Osteoblast (primary cell): ENCODE results near the gene LHPP. TPM values are rescaled to one million over a fixed set of nuclear protein-coding genes. Genes with fewer than 3 reads are reported as not detected.

Experiments used
- DNase-seq: peaks from one replicate; pipeline ENCODE4 v3.0.0; 2011; ENCODE audit warnings: low spot score, mixed read lengths; ENCODE audit not compliant: insufficient read length; ENCODE audit errors: missing footprints
- H2AFZ ChIP-seq: 2 replicates; pipeline ENCODE4 v1.6.0; 2011; ENCODE audit warnings: mild to moderate bottlenecking, low read length
- H3K27ac ChIP-seq: 2 replicates; pipeline ENCODE4 v1.5.1; 2011; ENCODE audit warnings: mild to moderate bottlenecking, low read depth, low read length, moderate library complexity
- H3K27me3 ChIP-seq: 2 replicates; pipeline ENCODE4 v1.6.0; 2012; ENCODE audit warnings: mild to moderate bottlenecking, control low read depth, inconsistent platforms, low read length, moderate library complexity; ENCODE audit not compliant: insufficient read depth
- H3K36me3 ChIP-seq: 2 replicates; pipeline ENCODE4 v1.5.1; 2011; ENCODE audit warnings: mild to moderate bottlenecking, low read length, control low read depth, moderate library complexity; ENCODE audit not compliant: insufficient read depth
- H3K4me1 ChIP-seq: 2 replicates; pipeline ENCODE4 v1.5.1; 2011; ENCODE audit warnings: mild to moderate bottlenecking, low read length, control low read depth, moderate library complexity; ENCODE audit not compliant: insufficient read depth
- H3K4me2 ChIP-seq: 2 replicates; pipeline ENCODE4 v1.6.0; 2011; ENCODE audit warnings: mild to moderate bottlenecking, low read length; ENCODE audit not compliant: insufficient read depth
- H3K4me3 ChIP-seq: fragments of 200-600 bp; sonication (generic); 3 replicates; pipeline ENCODE4 v1.5.1; 2012; ENCODE audit warnings: mild to moderate bottlenecking, low read length, inconsistent platforms; ENCODE audit not compliant: insufficient read depth
- H3K79me2 ChIP-seq: 2 replicates; pipeline ENCODE4 v1.6.0; 2012; ENCODE audit warnings: mild to moderate bottlenecking, low read length, control low read depth, inconsistent platforms; ENCODE audit not compliant: insufficient read depth
- H3K9me3 ChIP-seq: 2 replicates; pipeline ENCODE4 v1.5.1; 2011; ENCODE audit warnings: low read depth, low read length, control low read depth
- H4K20me1 ChIP-seq: 2 replicates; pipeline ENCODE4 v1.6.0; 2012; ENCODE audit warnings: mild to moderate bottlenecking, low read length, control low read depth; ENCODE audit not compliant: insufficient read depth
- CTCF ChIP-seq: IDR thresholded peaks from 2 replicates; pipeline ENCODE4 v1.5.1; 2011; ENCODE audit warnings: mild to moderate bottlenecking, low read depth, low read length, moderate library complexity; ENCODE audit errors: extremely low read depth
- total RNA-seq: library from RNA; depleted of rRNA; stranded (reverse); fragments of >200 nt; gene quantifications from 2 replicates; pipeline ENCODE4 v1.2.3, GENCODE V29; 2012

LHPP gene
- total RNA-seq, 1 donor = 17.7 TPM

- Histone ChIP-seq H3K4me1 (peaks cover 4% of the 10 kb centered on the region), H3K79me2 (no peaks in the 10 kb centered on the region), H3K4me3 (no peak overlapping the region), H3K27me3 (no peaks in the 10 kb centered on the region), H2AFZ (no peak overlapping the region), H3K4me2 (no peak overlapping the region), H3K27ac (no peak overlapping the region), H3K36me3 (no peaks in the 10 kb centered on the region), H3K9me3 (no peaks in the 10 kb centered on the region), H4K20me1 (no peaks in the 10 kb centered on the region)
- no peak for TF ChIP-seq CTCF
- DNase-seq = no peak
Observed at GRCh38 chr10:124618470-124619073, 156.9 kb downstream of the LHPP start.

GRCh38 chr10:124619195-124619594 is 157.6 kb downstream of the LHPP start:
- no peak overlapping the region for H3K4me3 ChIP-seq
- H3K9me3 ChIP-seq = no peaks in the 10 kb centered on the region
- TF ChIP-seq CTCF = no peak
- no peak overlapping the region for H2AFZ ChIP-seq
- H4K20me1 ChIP-seq = peaks cover 2% of the 10 kb centered on the region
- H3K79me2 ChIP-seq = no peaks in the 10 kb centered on the region
- no peak overlapping the region for H3K27ac ChIP-seq
- no peaks in the 10 kb centered on the region for H3K27me3 ChIP-seq
- H3K4me1 ChIP-seq = peaks cover 4% of the 10 kb centered on the region
- H3K36me3 ChIP-seq = no peaks in the 10 kb centered on the region
- no peak overlapping the region for H3K4me2 ChIP-seq
- DNase-seq = peak; percentile 92

- Histone ChIP-seq H3K79me2 (no peaks in the 10 kb centered on the region), H3K36me3 (no peaks in the 10 kb centered on the region), H3K27ac (no peak overlapping the region), H3K9me3 (no peaks in the 10 kb centered on the region), H3K4me3 (peak overlapping the region; percentile 30), H3K27me3 (no peaks in the 10 kb centered on the region), H3K4me1 (peaks cover 4% of the 10 kb centered on the region), H2AFZ (no peak overlapping the region), H3K4me2 (no peak overlapping the region), H4K20me1 (peaks cover 5% of the 10 kb centered on the region)
- TF ChIP-seq CTCF = no peak
- peak; percentile 82 for DNase-seq
Observed at GRCh38 chr10:124619802-124620490, 158.3 kb downstream of the LHPP start.

GRCh38 chr10:124621637-124622036 is 160.0 kb downstream of the LHPP start:
- no peaks in the 10 kb centered on the region for H3K79me2 ChIP-seq
- peaks cover 12% of the 10 kb centered on the region for H4K20me1 ChIP-seq
- H3K9me3 ChIP-seq = no peaks in the 10 kb centered on the region
- no peak overlapping the region for H3K27ac ChIP-seq
- DNase-seq = no peak
- no peaks in the 10 kb centered on the region for H3K27me3 ChIP-seq
- H3K36me3 ChIP-seq = no peaks in the 10 kb centered on the region
- no peak overlapping the region for H3K4me3 ChIP-seq
- TF ChIP-seq CTCF = no peak
- H3K4me1 ChIP-seq = peaks cover 4% of the 10 kb centered on the region
- H3K4me2 ChIP-seq = no peak overlapping the region
- H2AFZ ChIP-seq = no peak overlapping the region
